Stomach smooth muscle (tissue), 2 donors: ENCODE data around the gene LAMB3.

Experiments
- H3K27ac ChIP-seq: one replicate; pipeline ENCODE4 v1.7.0; 2013; ENCODE audit warnings: mild to moderate bottlenecking, low read length, inconsistent platforms
- H3K27me3 ChIP-seq, 2 donors: one replicate each; pipeline ENCODE4 v1.7.0; 2013; ENCODE audit warnings: low read length in 2 of 2; ENCODE audit not compliant: insufficient read depth in 2 of 2, control insufficient read depth in 1 of 2
- H3K36me3 ChIP-seq, 2 donors: one replicate each; pipeline ENCODE4 v1.7.0; 2013; ENCODE audit warnings: low read length in 2 of 2; ENCODE audit not compliant: control insufficient read depth in 2 of 2, insufficient read depth in 2 of 2
- H3K4me1 ChIP-seq: one replicate; pipeline ENCODE4 v1.7.0; 2013; ENCODE audit warnings: low read length; ENCODE audit not compliant: control insufficient read depth, insufficient read depth
- H3K4me3 ChIP-seq, 2 donors: one replicate each; pipeline ENCODE4 v1.7.0; 2013; ENCODE audit warnings: low read length in 2 of 2
- H3K9ac ChIP-seq, 2 donors: one replicate each; pipeline ENCODE4 v1.7.0; 2013; ENCODE audit warnings: low read length in 2 of 2, mild to moderate bottlenecking in 1 of 2
- H3K9me3 ChIP-seq, 2 donors: one replicate each; pipeline ENCODE4 v1.7.0; 2013; ENCODE audit warnings: low read length in 2 of 2; ENCODE audit not compliant: control insufficient read depth in 2 of 2
- donor health status: healthy.
- donor health status: Pancreatic carcinoma.

The LAMB3 gene

GRCh38 chr1:209569455-209570207, 82.6 kb downstream of the LAMB3 start:
- H3K27me3 ChIP-seq = peaks cover 0 to 14% of the 10 kb centered on the region in 2 donors
- no peaks in the 10 kb centered on the region for H3K36me3 ChIP-seq
- H3K27ac ChIP-seq = no peak overlapping the region
- no peaks in the 10 kb centered on the region for H3K4me1 ChIP-seq
- no peak overlapping the region for H3K9ac ChIP-seq
- H3K4me3 ChIP-seq = no peak overlapping the region
- no peaks in the 10 kb centered on the region for H3K9me3 ChIP-seq

GRCh38 chr1:209567698-209568175, 84.5 kb downstream of the LAMB3 start:
- Histone ChIP-seq H3K9me3 (no peaks in the 10 kb centered on the region), H3K4me1 (no peaks in the 10 kb centered on the region), H3K36me3 (no peaks in the 10 kb centered on the region), H3K27me3 (peaks cover 0 to 16% of the 10 kb centered on the region in 2 donors), H3K27ac (no peak overlapping the region), H3K4me3 (no peak overlapping the region), H3K9ac (no peak overlapping the region)

GRCh38 chr1:209565759-209566678, 86.2 kb downstream of the LAMB3 start:
- Histone ChIP-seq H3K4me3 (no peak overlapping the region), H3K9me3 (no peaks in the 10 kb centered on the region), H3K27ac (no peak overlapping the region), H3K27me3 (peaks cover 0 to 18% of the 10 kb centered on the region in 2 donors), H3K4me1 (no peaks in the 10 kb centered on the region), H3K36me3 (no peaks in the 10 kb centered on the region), H3K9ac (no peak overlapping the region)
